CD4-positive, alpha-beta T cell treated with Interleukin-15 for 1 hour (primary cell): ENCODE results near the gene KCNIP4.

Experiments
- DNase-seq: peaks from one replicate; pipeline ENCODE4 v3.0.0-alpha.2; 2020

The KCNIP4 gene

DNA sequence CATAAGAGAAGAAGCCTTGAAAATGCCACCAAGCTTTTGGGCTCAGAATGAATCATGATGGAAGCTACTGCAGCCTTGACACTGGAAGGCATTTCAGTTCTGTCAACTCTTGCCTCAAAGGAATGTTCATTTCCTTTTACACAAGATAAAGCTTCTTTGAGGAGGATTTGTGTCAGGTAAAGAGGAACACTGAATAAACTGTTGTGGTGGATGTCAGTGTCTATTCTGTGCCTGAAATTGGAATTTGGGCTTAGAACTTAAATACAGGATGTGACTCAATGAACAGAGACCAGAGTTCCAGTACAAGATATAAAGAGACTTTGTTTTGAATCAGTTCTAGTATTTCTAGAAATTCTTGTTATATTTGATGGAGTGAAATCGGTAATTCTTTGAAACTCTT, 935.1 kb downstream of the KCNIP4 start:
- DNase-seq = no peak

DNA sequence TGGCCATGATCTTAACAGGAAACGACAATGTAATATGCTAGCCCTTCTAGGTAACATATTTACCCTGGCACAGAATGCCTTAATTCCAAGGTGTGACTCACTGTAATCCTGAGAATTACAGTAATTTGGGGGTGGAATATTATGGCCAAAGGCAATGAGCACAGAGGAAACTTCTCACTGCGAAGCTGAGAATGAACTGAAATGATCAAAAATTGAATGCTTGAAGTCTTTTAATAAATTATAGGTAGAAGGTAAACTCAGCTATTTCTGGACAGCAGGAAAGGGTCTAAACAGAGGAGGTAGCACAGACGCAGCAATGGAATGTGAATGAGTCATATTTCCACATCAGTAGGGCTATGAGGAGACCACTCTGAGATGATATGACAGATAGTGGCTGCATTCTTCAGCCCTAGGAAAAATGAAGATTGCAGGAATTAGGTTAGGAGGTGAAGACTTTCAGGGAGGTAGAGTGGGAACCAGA, 935.7 kb downstream of the KCNIP4 start:
- no peak for DNase-seq

DNA sequence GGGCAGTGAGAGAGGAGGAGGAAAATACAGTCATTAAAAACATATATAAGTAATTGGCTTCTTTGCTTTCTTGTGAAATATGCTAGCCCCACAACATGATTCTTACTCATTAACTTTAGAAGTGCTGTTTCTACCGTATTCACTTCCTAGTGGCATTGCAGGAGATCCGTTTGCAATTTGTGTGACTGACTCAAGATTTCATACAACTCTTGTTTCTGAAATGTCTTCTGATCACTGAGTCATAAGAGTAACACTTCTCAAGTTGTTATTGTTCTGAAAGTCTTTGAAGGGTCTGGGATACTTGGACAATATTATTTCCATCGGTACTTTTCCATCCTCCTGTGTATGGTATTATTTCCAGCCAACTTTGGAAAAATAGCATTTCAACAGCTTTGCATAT, 937.5 kb downstream of the KCNIP4 start:
- no peak for DNase-seq

DNA sequence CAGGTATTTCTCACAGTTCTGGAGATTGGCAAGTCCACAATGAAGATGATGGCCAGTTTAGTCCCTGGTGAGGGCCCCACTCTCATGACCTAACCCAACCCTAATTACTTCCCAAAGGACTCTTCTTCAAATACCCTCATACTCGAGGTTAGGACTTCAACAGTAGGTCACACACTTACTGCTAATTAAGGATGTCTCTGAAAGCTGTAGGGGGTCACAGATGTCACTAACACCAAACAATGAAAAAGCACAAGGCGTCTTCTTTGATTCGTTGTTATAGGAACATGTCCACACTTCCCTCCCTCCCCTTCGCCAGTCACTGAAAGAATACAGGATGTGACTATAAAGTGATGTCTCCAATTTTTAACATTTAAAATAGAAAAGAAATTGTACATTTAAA, 938.6 kb downstream of the KCNIP4 start:
- DNase-seq = no peak

DNA sequence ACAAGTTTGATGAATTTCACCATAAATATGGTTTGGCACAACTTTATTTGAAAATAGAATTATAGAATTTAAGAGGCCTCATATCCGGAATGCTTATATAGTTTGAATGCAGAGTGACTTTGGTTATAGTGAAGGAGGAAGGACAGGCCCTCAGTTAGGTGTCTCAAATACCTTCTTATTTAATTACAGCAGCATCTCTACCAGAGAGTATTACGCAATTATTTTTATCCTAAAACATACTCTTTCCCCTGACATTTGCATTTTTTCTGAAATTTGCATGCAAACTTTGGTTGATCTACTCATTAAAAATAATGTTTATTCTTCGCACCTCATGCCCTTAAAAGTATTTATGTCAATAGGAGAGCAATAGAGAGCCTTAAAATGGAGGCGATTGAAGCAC, 942.9 kb downstream of the KCNIP4 start:
- DNase-seq = no peak

DNA sequence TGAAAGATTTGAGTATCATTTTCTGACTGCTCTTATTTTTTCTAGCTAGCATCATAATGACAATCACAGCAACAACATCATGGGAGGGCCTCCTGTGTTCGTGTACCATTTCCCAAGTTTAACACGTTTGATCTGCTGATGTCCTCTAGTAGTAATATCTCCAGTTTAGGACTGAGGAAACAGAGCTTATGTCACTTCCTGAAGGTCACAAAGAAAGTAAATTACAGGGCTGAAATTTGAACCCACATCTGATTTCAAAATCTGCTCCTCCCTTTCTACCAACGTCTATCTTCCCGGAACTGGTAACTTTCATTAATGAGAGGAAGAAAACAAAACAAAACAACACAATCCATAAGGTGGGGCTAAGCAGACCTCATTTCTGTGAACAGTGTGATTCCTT, 945.6 kb downstream of the KCNIP4 start:
- no peak for DNase-seq

DNA sequence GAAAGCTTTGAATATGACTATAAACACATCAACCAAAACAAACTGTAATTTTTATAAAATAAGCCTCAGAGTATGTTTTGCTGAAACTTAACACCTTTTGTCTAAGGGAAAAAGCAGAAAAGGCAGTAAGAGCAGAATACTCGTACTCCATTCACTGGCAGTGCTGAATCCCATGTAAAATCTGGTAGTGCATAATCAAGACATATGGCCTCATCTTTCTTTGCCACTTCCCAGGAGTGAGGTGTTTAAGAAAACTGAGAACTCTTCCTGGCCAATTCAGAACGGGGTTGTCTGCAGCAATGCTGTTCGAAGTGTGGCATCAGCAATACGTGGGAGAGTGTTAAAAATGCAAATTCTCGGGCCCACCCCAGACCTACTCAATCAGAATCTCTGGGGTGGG, 946.3 kb downstream of the KCNIP4 start:
- no peak for DNase-seq

DNA sequence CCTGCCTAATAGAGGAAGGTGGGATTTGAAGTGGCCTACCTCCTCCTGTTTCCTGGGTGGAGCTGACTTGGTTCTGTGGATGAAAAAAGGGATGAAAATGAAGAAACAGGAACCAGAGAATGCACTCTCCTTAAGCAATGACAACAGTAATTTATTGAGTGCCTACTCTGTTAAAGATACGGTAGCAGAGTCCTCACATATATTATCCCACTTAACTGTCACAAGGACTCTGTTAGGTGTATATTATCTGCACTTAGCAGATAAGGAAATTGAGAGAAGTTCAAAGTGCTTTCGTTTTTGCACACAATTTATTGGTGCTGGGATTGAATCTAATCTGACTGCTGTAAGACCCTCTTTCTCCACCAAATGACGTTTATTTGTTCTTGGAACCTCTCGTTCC, 947.1 kb downstream of the KCNIP4 start:
- DNase-seq = no peak

DNA sequence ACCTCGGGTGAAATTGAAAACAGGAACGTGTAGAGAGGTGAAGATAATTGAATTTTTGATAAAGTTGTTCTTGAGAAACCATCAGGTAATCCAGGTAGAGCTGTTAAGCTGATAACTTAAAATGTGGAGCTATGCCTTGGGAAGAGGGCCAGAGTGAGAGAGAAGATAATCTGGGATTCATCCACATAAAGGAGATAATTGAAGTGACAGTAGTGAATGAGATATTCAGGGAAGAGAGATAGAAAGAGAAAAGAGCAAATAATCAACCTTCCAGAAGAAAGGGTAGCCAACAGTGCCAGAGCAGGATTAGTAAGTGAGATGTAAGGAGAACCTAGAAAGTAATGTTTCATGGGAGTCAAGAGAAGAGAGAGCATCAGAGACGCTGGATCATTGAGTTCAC, 950.7 kb downstream of the KCNIP4 start:
- no peak for DNase-seq

DNA sequence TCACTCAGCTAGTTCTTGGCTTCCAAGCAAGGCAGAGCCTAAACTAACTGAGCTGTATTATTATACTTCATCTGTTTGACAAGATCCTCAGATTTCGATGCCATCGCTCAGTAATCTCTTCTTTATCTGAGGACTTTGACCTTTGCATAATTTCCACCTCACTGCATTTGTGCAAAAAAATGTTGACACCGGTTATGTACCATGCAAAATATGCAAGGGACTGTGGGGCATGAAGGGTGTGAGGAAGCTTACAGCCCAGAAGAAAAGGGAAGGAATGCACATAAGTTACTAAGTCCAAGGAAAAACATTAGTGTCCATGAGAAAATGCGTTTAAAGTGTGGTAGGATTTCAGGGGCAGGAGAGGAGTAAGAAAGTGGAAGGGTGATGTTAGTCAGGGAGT, 953.0 kb downstream of the KCNIP4 start:
- no peak for DNase-seq

DNA sequence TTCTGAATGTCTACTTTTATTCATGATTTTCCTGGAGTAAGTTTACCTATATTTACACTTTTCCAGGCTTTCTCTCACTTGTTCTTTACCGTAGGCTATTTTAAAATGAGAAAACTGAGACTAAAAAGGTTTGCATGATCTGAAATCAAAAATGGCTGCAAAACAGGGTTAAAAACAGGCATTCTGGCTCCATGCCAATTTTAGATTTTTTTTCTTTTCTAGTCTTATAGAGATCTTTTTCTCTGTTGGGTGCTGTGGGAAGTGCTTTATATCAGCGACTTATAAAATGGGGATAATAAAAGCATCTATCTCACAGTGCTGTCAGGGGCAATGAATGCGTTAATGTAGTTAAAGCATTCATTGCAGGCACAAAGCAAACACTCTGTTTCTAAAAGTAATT, 953.6 kb downstream of the KCNIP4 start:
- DNase-seq = no peak

DNA sequence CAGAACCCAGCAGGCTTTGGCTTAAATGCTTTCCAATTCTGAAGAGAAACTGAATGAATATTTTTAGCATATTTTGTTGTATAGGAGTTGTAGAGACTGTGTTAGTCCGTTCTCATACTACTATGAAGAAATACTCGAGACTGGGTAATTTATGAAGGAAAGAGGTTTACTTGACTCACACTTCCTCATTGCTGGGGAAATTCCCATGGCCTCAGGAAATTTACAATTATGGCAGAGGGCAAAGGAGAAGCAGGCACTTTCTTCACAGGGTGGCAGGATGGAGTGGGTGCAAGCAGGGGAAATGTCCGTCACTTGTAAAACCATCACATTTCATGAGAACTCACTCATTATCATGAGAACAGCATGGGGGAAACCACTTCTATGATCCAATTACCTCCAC, 956.6 kb downstream of the KCNIP4 start:
- DNase-seq = no peak

DNA sequence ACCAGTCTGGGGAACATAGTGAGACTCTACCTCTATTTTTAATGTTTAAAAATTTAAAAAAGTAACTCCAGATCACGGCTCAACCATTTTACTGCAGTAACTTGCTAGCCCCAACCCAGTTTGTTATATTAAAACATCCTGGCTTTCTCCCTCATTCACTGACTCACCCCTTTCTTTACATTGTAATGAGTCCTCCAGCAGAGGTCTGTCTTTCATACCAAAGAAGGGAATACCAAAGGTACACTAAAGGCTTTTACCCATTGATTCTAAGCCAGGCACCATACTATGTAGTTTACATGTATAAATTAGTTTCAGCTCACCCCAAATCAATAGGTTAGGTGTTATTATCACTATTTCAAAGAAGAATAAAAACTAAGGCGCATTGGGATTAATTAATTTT, 961.4 kb downstream of the KCNIP4 start:
- DNase-seq = no peak

DNA sequence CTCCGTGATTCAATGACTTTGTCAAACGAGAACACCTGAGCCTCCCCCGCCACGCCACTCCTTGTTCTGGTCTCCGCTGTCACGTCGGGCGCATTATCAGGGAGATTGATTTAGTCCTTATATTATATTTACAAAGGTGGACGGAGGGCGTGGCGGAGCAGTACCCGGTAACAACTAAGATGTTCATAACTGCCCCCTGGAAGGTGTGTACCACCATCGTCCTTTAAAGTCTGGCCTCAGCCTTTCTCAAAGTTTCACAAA, 964.1 kb downstream of the KCNIP4 start:
- DNase-seq = no peak

DNA sequence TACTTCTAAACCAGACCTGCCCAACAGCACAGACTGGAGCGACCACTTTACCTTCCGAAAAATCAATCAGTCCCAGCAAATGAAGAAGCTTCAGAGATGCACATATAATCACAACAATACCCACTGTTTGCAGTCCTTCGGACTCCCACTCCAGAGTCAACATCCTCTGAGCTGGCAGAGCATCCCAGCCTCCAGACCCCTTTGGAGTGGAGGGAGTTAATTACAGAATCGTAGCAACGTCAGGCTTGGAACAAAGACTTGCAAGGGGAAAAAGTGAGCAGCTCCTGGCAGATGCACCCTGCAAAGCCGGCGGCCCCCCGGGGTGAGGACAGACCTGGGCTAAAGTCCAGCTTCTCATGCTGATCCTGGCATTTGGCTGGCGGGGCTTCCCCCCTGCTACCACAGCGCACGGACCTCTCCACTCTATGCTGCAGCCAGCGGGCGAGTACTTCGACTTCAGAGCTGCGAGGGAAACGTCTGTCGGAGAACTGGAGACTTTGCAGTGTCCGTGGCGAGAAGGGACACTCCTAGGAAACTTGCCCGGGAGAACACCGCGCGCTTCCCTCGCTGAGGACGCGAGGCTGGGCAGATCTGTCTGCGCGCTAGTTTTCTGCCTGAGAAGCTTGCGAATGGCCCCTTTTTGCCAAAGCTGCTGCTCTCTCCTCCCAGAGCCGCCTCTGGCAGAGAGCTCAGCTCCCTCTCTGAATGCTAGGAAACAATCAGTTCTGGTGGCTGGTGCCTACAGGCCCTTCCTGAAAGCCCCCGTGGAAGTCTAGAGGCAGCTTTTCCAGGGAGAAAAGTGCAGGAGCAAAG, 964.6 kb downstream of the KCNIP4 start:
- no peak for DNase-seq

DNA sequence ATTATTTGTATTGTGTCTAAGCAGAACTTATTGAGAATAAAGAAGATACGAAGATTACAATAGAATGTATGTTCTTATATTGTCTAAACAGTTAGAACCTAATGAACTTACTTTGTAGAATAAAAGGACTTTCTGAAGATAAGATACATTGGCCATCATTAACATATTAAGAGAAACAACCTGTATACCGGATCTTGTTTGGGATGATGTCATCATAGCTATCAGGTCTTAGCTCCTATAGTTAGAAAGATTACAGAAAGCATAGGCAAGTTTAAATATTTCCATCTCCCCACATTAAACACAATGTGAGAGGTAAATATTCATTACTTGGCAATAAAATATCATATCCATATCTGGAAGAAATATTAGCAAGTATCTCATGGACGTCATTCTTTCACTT, 966.0 kb downstream of the KCNIP4 start:
- no peak for DNase-seq

DNA sequence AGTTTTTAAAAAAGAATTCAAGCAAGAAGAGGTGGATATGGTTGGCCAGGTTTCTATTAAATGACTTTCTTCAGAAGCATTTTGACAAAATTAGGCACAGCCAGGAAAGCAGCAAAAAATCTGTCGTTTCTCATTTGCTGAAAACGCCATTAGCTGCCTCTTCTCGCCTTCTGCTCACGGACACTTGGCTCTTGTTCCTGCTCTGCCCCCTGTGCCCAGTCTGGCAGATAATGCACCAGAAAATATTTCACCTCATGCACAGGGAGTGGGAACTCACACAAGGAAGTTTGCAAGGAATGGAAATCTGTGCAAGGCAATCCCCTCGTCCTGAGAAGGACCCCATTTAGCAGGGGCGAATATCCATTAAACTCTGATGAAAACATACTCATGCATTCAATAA, 988.3 kb downstream of the KCNIP4 start:
- DNase-seq = no peak

DNA sequence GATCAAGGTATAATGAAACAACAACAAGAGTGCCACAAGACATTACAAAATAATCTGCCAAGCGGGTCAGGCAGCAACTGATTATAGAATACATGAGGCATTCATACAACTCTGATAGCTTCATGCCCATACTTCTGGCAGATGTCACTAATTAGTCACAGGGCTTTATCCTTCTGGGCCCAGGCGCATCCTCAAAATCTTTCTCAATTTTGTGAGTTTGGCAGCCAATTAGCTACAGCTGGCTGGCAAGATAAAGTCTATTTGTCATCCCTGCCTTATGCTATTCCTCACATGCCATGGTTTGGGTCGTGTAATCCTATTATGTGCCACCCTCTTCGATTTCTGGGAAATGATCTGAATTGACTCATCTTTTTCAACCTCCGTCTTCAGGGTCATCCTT, 994.0 kb downstream of the KCNIP4 start:
- DNase-seq = no peak

DNA sequence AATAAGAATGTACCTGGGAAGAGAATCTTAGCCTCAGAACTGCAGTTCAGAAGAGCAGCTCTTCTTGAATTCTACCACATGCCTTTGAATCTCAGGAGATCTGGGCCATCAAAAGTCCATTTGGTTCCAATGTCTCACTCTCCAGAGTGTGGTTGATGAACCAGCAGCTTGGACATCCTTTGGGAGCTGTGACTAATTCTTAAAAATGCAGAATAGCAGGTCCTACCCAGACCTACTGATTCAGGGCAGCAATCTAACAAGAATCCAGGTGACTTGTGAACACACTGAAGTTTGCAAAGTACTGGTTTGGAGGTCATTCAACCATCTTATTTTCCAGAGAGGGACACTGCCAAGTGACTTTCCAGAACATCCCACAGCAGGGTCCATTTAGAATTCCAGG, 1003.6 kb downstream of the KCNIP4 start:
- DNase-seq = no peak

DNA sequence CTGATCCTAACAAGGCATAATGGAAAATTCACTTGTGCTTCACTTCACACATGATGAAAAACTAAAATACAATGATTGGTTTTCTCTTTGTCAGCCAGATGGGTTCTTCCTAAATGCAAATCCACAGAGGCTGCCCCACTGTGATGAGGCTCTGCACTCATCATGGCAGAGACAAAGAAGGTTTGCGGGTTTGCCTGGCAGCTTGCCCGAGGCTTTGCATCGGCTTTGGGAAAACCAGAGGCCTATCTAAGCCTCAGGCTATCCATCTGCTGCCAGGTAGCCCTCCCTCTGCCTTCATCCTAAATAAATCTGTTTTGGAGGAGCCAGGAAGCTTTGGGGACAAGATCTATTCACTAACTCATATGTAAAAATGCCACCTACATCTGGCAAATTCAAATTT, 1004.1 kb downstream of the KCNIP4 start:
- no peak for DNase-seq

DNA sequence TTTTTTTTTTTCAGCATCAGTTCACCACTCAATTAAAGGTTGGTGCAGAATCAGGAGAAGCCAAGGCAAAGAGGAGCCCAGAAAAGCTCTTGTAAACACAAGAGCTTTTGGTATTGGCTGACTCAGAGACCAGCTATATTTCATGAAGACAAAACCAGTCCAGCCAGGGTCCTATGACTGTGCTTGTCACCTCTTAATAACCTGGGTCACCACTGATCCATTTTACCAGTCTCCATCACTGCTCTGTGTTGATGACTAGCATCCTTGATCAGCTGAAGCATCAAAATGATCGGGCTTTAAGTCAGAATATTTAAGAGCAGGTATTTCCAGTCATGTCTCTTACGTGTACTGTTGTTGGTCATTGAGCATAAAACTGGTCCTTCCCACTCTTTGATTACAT, 1010.4 kb downstream of the KCNIP4 start:
- no peak for DNase-seq

DNA sequence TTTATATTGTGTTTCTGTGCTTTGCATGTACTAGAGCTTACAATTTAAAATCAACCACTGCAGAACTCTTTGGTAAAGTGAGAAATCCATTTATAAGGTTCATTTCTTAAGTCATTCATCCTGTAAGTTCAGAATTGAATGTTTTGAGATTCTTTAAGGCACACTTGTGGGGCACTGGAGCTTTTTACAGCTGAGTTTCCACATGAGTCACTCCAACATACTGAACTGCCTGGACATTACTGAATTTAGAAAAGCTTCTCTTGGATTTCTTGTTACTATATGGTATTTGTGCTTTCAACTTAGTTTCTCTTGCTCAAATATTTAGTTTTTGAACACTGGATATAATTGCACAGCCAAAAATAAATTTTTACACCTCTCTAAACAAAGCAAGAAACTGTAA, 1022.0 kb downstream of the KCNIP4 start:
- DNase-seq = no peak

DNA sequence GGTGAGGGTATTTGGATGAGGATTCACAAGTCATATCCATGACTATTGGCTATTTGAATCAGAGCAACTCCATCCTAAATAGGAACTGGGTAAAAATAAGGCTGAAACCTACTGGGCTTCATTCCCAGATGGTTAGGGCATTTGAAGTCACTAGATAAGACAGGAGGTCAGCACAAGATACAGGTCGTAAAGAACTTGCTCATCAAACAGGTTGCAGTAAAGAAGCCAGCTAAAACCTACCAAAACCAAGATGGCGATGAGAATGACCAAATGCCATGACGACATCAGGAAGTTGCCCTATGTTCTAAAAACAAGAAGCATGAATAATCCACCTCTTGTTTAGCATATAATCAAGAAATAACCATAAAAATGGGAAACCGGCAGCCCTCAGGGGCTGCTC, 1023.4 kb downstream of the KCNIP4 start:
- no peak for DNase-seq

DNA sequence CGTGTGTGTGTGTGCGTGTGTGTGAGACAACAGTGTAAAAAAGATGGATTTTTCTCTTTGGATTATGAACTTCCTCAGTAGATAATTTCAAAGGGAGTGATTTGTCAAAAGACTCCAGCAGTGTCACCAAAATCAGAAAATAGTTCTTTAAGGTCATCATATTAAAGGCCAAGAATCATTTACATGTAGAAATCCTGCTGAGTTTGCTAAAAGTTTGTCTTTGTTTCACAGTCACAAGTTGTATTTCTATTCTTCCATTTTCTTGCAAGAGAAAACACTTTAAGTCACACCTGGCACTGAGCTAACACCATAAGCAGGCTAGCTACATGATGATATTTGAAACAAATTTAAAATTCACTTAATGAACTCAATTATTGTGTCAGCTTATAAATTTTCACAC, 1025.6 kb downstream of the KCNIP4 start:
- DNase-seq = no peak

DNA sequence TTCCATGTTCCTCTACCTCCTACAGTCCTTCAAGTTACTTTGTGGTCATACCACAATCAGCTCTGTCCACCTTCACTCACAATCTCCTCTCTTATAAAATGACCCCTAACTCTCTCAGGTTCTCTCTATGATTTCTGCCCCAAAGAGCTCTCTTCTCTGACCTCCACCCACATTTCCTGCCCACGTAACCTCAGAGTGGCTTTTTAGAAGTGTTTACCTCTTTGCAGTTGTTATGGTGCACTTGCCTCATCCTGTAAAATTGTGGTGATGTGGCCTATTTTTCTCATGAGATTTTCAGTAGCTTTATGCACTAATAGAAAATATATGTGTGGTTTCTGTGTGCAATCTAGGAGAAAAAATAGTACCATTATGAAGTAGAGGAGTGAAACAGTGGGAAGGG, 1032.5 kb downstream of the KCNIP4 start:
- DNase-seq = no peak

DNA sequence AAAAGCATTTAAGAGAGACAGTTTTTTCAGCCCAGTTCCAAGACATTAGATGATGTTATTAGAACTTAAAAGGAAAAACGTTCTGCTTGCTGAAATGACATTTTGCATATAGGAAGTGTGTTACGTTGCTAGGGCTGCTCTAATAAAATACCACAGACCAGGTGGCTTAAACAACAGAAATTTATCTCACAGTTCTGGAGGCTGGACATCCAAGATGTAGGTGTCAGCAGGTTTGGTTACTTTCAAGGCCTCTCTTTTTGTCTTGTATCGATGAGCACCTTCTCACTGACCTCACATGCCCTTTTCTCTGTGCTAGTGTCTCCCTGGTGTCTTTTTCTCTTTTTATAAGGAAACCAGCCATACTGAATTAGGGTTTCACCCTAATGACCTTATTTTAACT, 1043.6 kb downstream of the KCNIP4 start:
- DNase-seq = no peak
